Ascending aorta (tissue), 2 donors: Measurements from ENCODE around the gene NCCRP1. TPM values are rescaled to one million over a fixed set of nuclear protein-coding genes. Genes with fewer than 3 reads are reported as not detected.

Source experiments
- DNase-seq, 2 donors: peaks; one replicate each; pipeline ENCODE4 v3.0.0-alpha.2; 2019; ENCODE audit warnings: low spot score in 2 of 2
- H3K27ac ChIP-seq, 2 donors: fragments of 200-600 bp; sonication (generic); one replicate each; pipeline ENCODE4 v1.5.1; 2016 to 2017; ENCODE audit warnings: mild to moderate bottlenecking in 1 of 2
- H3K27me3 ChIP-seq: fragments of 200-600 bp; sonication (generic); one replicate; pipeline ENCODE4 v1.5.1; 2017
- H3K36me3 ChIP-seq, 2 donors: fragments of 200-600 bp; sonication (generic); one replicate each; pipeline ENCODE4 v1.5.1; 2016
- H3K4me1 ChIP-seq, 2 donors: fragments of 200-600 bp; sonication (generic); one replicate each; pipeline ENCODE4 v1.5.1; 2016 to 2017; ENCODE audit warnings: mild to moderate bottlenecking in 1 of 2
- H3K4me3 ChIP-seq, 2 donors: fragments of 200-600 bp; sonication (generic); one replicate each; pipeline ENCODE4 v1.5.1; 2016 to 2017; ENCODE audit warnings: mild to moderate bottlenecking in 1 of 2
- H3K9me3 ChIP-seq, 2 donors: fragments of 200-600 bp; sonication (generic); one replicate each; pipeline ENCODE4 v1.5.1; 2016
- intact Hi-C: fragments of 100-400 bp; cut with DNase I; formaldehyde crosslinking; loops from one replicate; pipeline ENCODE4 v1.15.1; 2023
- total RNA-seq: library from RNA; depleted of rRNA; stranded (reverse); fragments of >200 nt; gene quantifications from one replicate; pipeline ENCODE4 v1.1.0, GENCODE V29; 2016
- TF ChIP-seq, protein P1 (sequence below), 3 experiments: fragments of 200-600 bp in 2 of 3; fragments of 450-650 bp in 1 of 3; sonication (generic) in 2 of 3; IDR thresholded peaks; one replicate each; pipeline ENCODE4 v1.5.1; 2016 to 2019; ENCODE audit warnings: antibody characterized with exemption in 3 of 3, mild to moderate bottlenecking in 1 of 3, moderate library complexity in 1 of 3

NCCRP1 gene
- total RNA-seq, 1 donor from 2014 or later, result not detected

- intact Hi-C loops, result loop anchor here (10.0 kb wide), 1 partner anchor 145 kb away; the partner anchor contains the start of gene LRFN1
- TF ChIP-seq, protein P1, sequence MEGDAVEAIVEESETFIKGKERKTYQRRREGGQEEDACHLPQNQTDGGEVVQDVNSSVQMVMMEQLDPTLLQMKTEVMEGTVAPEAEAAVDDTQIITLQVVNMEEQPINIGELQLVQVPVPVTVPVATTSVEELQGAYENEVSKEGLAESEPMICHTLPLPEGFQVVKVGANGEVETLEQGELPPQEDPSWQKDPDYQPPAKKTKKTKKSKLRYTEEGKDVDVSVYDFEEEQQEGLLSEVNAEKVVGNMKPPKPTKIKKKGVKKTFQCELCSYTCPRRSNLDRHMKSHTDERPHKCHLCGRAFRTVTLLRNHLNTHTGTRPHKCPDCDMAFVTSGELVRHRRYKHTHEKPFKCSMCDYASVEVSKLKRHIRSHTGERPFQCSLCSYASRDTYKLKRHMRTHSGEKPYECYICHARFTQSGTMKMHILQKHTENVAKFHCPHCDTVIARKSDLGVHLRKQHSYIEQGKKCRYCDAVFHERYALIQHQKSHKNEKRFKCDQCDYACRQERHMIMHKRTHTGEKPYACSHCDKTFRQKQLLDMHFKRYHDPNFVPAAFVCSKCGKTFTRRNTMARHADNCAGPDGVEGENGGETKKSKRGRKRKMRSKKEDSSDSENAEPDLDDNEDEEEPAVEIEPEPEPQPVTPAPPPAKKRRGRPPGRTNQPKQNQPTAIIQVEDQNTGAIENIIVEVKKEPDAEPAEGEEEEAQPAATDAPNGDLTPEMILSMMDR (IDR thresholded peaks at IDR 0.05), result no peak
- no peaks in the 10 kb centered on the region for H3K4me1 ChIP-seq
- no peak for DNase-seq
- peaks cover 30 to 37% of the 10 kb centered on the region in 2 donors for H3K36me3 ChIP-seq
- H3K27ac ChIP-seq, result no peak overlapping the region
- H3K9me3 ChIP-seq, result no peaks in the 10 kb centered on the region
- no peak overlapping the region for H3K4me3 ChIP-seq
- no peaks in the 10 kb centered on the region for H3K27me3 ChIP-seq
These were observed 17.0 kb upstream of the NCCRP1 start for GRCh38 chr19:39179754-39180153.

DNA sequence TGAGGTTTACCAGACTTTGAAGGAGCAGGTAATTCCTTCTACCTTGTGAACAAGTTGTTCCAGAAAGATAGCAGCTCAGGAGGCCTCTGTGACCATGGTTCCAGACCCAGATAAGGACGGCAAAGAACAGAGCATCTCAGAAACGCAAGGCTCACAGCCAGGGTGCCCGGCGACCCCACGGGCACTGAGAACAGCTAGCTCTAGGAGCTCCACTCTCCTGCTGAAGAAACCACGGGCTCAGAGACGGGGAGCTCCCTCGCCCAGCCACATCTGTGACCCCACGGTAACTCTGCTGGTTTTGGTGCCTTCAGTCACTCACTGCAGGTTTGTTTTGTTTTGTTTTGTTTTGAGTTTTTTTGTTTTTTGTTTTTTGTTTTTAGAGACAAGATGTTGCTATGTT, 16.0 kb upstream of the NCCRP1 start:
- H3K27ac ChIP-seq, result no peak overlapping the region

DNA sequence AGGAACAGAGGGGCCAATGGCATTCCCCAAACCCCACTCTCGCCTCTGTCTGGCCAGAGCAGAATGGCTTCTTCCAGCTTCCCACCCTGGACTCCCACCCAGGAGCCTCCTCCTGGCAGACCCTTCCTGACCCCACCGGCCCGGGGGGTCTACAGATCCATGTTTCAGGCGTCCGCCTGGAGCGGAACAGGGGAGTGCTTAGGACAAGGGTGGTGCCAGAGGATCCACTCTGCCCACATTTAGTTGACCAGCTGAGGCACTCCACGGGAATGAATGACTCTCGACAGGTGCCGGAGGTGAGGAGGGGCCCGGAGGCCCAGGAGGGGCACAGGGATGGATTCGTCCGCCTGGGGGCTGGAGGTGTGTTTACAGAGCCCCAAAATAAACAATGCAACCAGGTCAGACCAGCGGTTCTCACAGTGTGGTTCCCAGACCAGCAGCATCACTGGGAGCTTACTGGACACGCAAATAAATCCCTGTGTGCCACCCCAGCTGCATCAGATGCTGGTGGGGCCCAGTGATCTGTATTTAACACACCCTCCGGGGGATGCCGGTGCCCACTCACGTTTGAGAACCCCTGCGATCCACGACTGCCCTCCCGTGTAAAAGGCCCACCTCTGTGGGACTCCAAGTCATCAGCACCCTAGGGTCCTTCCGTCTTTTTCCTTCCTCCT, 15.1 kb upstream of the NCCRP1 start:
- Histone ChIP-seq H3K9me3 (no peaks in the 10 kb centered on the region), H3K27me3 (no peaks in the 10 kb centered on the region)
- intact Hi-C loops, result loop anchor here (10.0 kb wide), 1 partner anchor 143 kb away; the partner anchor contains the start of gene LRFN1

More for the DNA sequence above, 16.0 kb upstream of the NCCRP1 start:
- no peak for DNase-seq
- Histone ChIP-seq H3K9me3 (no peaks in the 10 kb centered on the region), H3K36me3 (peaks cover 23 to 28% of the 10 kb centered on the region in 2 donors), H3K4me1 (no peaks in the 10 kb centered on the region), H3K4me3 (no peak overlapping the region), H3K27me3 (no peaks in the 10 kb centered on the region)
- TF ChIP-seq, protein P1 (IDR thresholded peaks at IDR 0.05), result no peak
- intact Hi-C loops, result loop anchor here (10.0 kb wide), 1 partner anchor 144 kb away; the partner anchor contains the start of gene LRFN1

GRCh38 chr19:39182174-39182505, 14.6 kb upstream of the NCCRP1 start:
- intact Hi-C loops, result loop anchor here (10.0 kb wide), 1 partner anchor 143 kb away; the partner anchor contains the start of gene LRFN1

More for the DNA sequence above, 15.1 kb upstream of the NCCRP1 start:
- DNase-seq, result no peak
- TF ChIP-seq, protein P1 (IDR thresholded peaks at IDR 0.05), result no peak
- Histone ChIP-seq H3K27ac (no peak overlapping the region), H3K4me3 (no peak overlapping the region), H3K36me3 (peaks cover 19 to 20% of the 10 kb centered on the region in 2 donors), H3K4me1 (no peaks in the 10 kb centered on the region)

GRCh38 chr19:39183104-39183503, 13.7 kb upstream of the NCCRP1 start:
- H3K4me1 ChIP-seq, result no peaks in the 10 kb centered on the region
- no peak overlapping the region for H3K4me3 ChIP-seq
- H3K36me3 ChIP-seq, result peaks cover 7% of the 10 kb centered on the region in 2 donors
- TF ChIP-seq, protein P1 (IDR thresholded peaks at IDR 0.05), result no peak
- intact Hi-C loops, result loop anchor here (10.0 kb wide), 1 partner anchor 142 kb away; the partner anchor contains the start of gene LRFN1
- H3K9me3 ChIP-seq, result no peaks in the 10 kb centered on the region
- H3K27me3 ChIP-seq, result no peaks in the 10 kb centered on the region
- DNase-seq, result no peak
- no peak overlapping the region for H3K27ac ChIP-seq

More at GRCh38 chr19:39182174-39182505, 14.6 kb upstream of the NCCRP1 start:
- Histone ChIP-seq H3K36me3 (peaks cover 15 to 16% of the 10 kb centered on the region in 2 donors), H3K4me1 (no peaks in the 10 kb centered on the region), H3K9me3 (no peaks in the 10 kb centered on the region), H3K27me3 (no peaks in the 10 kb centered on the region), H3K4me3 (no peak overlapping the region), H3K27ac (no peak overlapping the region)
- TF ChIP-seq, protein P1 (IDR thresholded peaks at IDR 0.05), result no peak
- DNase-seq, result no peak
